Activated CD8-positive, alpha-beta memory T cell treated with anti-CD3 and anti-CD28 coated beads, Interleukin-2, amount 10 ng/mL, durations not matched to agents 7 days and 5 days (primary cell): ENCODE results near the gene DCHS1. TPM values are rescaled to one million over a fixed set of nuclear protein-coding genes. Genes with fewer than 3 reads are reported as not detected.
A peak's percentile ranks its signal among the peaks of the same experiment; 100 is the strongest.

ENCODE experiments used
- ATAC-seq: fragments of 150-1000 bp; cut with Tn5 transposase; one replicate; pipeline ENCODE4 v1.10.0; 2021; ENCODE audit warnings: moderate library complexity
- CTCF ChIA-PET: fragments of 350-600 bp; sonication (Branson Sonifier 250); formaldehyde crosslinking; loops from one replicate; lab custom pipeline; 2021; ENCODE audit warnings: antibody characterized with exemption; lab: Charles Lee
- DNase-seq: peaks from one replicate; pipeline ENCODE4 v3.0.0-alpha.2; 2020
- H3K27ac Mint-ChIP-seq: one replicate; pipeline ENCODE4 v1.8.0; 2021; ENCODE audit warnings: mild to moderate bottlenecking, mixed read lengths
- H3K27me3 Mint-ChIP-seq: one replicate; pipeline ENCODE4 v1.8.0; 2021; ENCODE audit warnings: mixed read lengths
- H3K36me3 Mint-ChIP-seq: one replicate; pipeline ENCODE4 v1.8.0; 2021; ENCODE audit warnings: mild to moderate bottlenecking, mixed read lengths
- H3K4me1 Mint-ChIP-seq: one replicate; pipeline ENCODE4 v1.8.0; 2021; ENCODE audit warnings: mixed read lengths
- H3K4me3 Mint-ChIP-seq: one replicate; pipeline ENCODE4 v1.8.0; 2021; ENCODE audit warnings: mild to moderate bottlenecking, moderate library complexity, mixed read lengths
- H3K9me3 Mint-ChIP-seq: one replicate; pipeline ENCODE4 v1.8.0; 2022; ENCODE audit warnings: low read depth, mixed read lengths
- total RNA-seq, 2 experiments: library from RNA; stranded (reverse); gene quantifications; one replicate each; pipeline ENCODE4 v1.2.3, GENCODE V29; 2021

DCHS1 gene
- total RNA-seq, 2 experiments from 2014 or later: 0.14 to 0.32 TPM

GRCh38 chr11:6666302-6667183 is 10.9 kb upstream of the DCHS1 start:
- CTCF ChIA-PET: interaction anchor here (0.9 to 3.0 kb wide), 9 partner anchors 12 to 288 kb away, joined by 3 to 21 read pairs (median 9); partner anchors contain the start of genes MRPL17, TAF10 and TPP1
- peaks cover 48% of the 10 kb centered on the region for H3K4me1 Mint-ChIP-seq
- H3K36me3 Mint-ChIP-seq: no peaks in the 10 kb centered on the region
- H3K4me3 Mint-ChIP-seq: no peak overlapping the region
- peak overlapping the region; percentile 5 for H3K27ac Mint-ChIP-seq
- H3K9me3 Mint-ChIP-seq: no peaks in the 10 kb centered on the region
- ATAC-seq: peak; percentile 38
- peaks cover 3% of the 10 kb centered on the region for H3K27me3 Mint-ChIP-seq
- no peak for DNase-seq

GRCh38 chr11:6664551-6664950 is 8.9 kb upstream of the DCHS1 start:
- ATAC-seq: no peak
- Mint-ChIP-seq H3K27ac (no peak overlapping the region), H3K36me3 (no peaks in the 10 kb centered on the region), H3K9me3 (no peaks in the 10 kb centered on the region), H3K4me3 (no peak overlapping the region), H3K27me3 (peaks cover 3% of the 10 kb centered on the region), H3K4me1 (peaks cover 32% of the 10 kb centered on the region)
- CTCF ChIA-PET: no interaction called here
- DNase-seq: no peak

- no peaks in the 10 kb centered on the region for H3K9me3 Mint-ChIP-seq
- no peak overlapping the region for H3K4me3 Mint-ChIP-seq
- ATAC-seq: no peak
- peaks cover 31% of the 10 kb centered on the region for H3K4me1 Mint-ChIP-seq
- H3K36me3 Mint-ChIP-seq: no peaks in the 10 kb centered on the region
- DNase-seq: no peak
- H3K27ac Mint-ChIP-seq: no peak overlapping the region
- H3K27me3 Mint-ChIP-seq: peaks cover 3% of the 10 kb centered on the region
- CTCF ChIA-PET: no interaction called here
Measured at GRCh38 chr11:6663794-6664469, 8.3 kb upstream of the DCHS1 start.

- Mint-ChIP-seq H3K4me3 (no peak overlapping the region), H3K36me3 (peaks cover 1% of the 10 kb centered on the region), H3K9me3 (no peaks in the 10 kb centered on the region), H3K4me1 (peaks cover 7% of the 10 kb centered on the region), H3K27me3 (peaks cover 19% of the 10 kb centered on the region), H3K27ac (no peak overlapping the region)
- CTCF ChIA-PET: interaction anchor here (0.7 to 1.7 kb wide), 4 partner anchors 11 to 42 kb away, joined by 3 to 5 read pairs (median 4); partner anchors contain the start of gene MRPL17
- no peak for ATAC-seq
- DNase-seq: no peak
Measured at GRCh38 chr11:6660712-6661111, 5.1 kb upstream of the DCHS1 start.

- CTCF ChIA-PET: interaction anchor here (1.0 kb wide), 1 partner anchor 14 kb away, joined by 3 read pairs; no protein-coding TSS in a partner anchor
- H3K9me3 Mint-ChIP-seq: no peaks in the 10 kb centered on the region
- H3K27me3 Mint-ChIP-seq: peaks cover 19% of the 10 kb centered on the region
- peaks cover 1% of the 10 kb centered on the region for H3K36me3 Mint-ChIP-seq
- ATAC-seq (no peak), DNase-seq (no peak)
- no peak overlapping the region for H3K27ac Mint-ChIP-seq
- H3K4me1 Mint-ChIP-seq: peaks cover 3% of the 10 kb centered on the region
- H3K4me3 Mint-ChIP-seq: no peak overlapping the region
Measured at GRCh38 chr11:6658647-6659046, 3.0 kb upstream of the DCHS1 start.

- no peak overlapping the region for H3K27ac Mint-ChIP-seq
- no peak overlapping the region for H3K4me3 Mint-ChIP-seq
- H3K36me3 Mint-ChIP-seq: peaks cover 1% of the 10 kb centered on the region
- CTCF ChIA-PET: interaction anchor here (1.2 kb wide), 1 partner anchor 11 kb away, joined by 4 read pairs; no protein-coding TSS in a partner anchor
- H3K9me3 Mint-ChIP-seq: no peaks in the 10 kb centered on the region
- H3K4me1 Mint-ChIP-seq: peaks cover 1% of the 10 kb centered on the region
- ATAC-seq (no peak), DNase-seq (no peak)
- H3K27me3 Mint-ChIP-seq: peaks cover 19% of the 10 kb centered on the region
Measured at GRCh38 chr11:6657346-6657745, 1.7 kb upstream of the DCHS1 start.

- H3K27ac Mint-ChIP-seq: no peak overlapping the region
- H3K9me3 Mint-ChIP-seq: no peaks in the 10 kb centered on the region
- ATAC-seq: no peak
- no peak for DNase-seq
- CTCF ChIA-PET: interaction anchor here (1.2 kb wide), 1 partner anchor 11 kb away, joined by 4 read pairs; no protein-coding TSS in a partner anchor
- H3K4me3 Mint-ChIP-seq: no peak overlapping the region
- H3K36me3 Mint-ChIP-seq: peaks cover 1% of the 10 kb centered on the region
- peaks cover 19% of the 10 kb centered on the region for H3K27me3 Mint-ChIP-seq
- peaks cover 1% of the 10 kb centered on the region for H3K4me1 Mint-ChIP-seq
Measured at GRCh38 chr11:6656936-6657335, 1.3 kb upstream of the DCHS1 start.

- no peak for ATAC-seq
- Mint-ChIP-seq H3K4me3 (no peak overlapping the region), H3K9me3 (no peaks in the 10 kb centered on the region), H3K27ac (no peak overlapping the region), H3K36me3 (peaks cover 1% of the 10 kb centered on the region), H3K27me3 (peaks cover 16% of the 10 kb centered on the region), H3K4me1 (peaks cover 1% of the 10 kb centered on the region)
- CTCF ChIA-PET: interaction anchor here (1.2 kb wide), 1 partner anchor 11 kb away, joined by 4 read pairs; no protein-coding TSS in a partner anchor
- DNase-seq: no peak
Measured at GRCh38 chr11:6656584-6656915, 941 bp upstream of the DCHS1 start.

- no peak overlapping the region for H3K27ac Mint-ChIP-seq
- CTCF ChIA-PET: no interaction called here
- ATAC-seq: peak; percentile 44
- peaks cover 1% of the 10 kb centered on the region for H3K4me1 Mint-ChIP-seq
- no peak for DNase-seq
- peaks cover 1% of the 10 kb centered on the region for H3K36me3 Mint-ChIP-seq
- H3K4me3 Mint-ChIP-seq: no peak overlapping the region
- H3K27me3 Mint-ChIP-seq: peaks cover 16% of the 10 kb centered on the region
- no peaks in the 10 kb centered on the region for H3K9me3 Mint-ChIP-seq
Measured at GRCh38 chr11:6655020-6655789, 404 bp downstream of the DCHS1 start.

- peaks cover 1% of the 10 kb centered on the region for H3K36me3 Mint-ChIP-seq
- CTCF ChIA-PET: interaction anchor here (0.6 to 1.4 kb wide), 4 partner anchors 29 to 84 kb away, joined by 3 to 5 read pairs (median 4); partner anchors contain the start of genes MRPL17, TAF10 and TPP1
- H3K27ac Mint-ChIP-seq: no peak overlapping the region
- peaks cover 1% of the 10 kb centered on the region for H3K4me1 Mint-ChIP-seq
- peaks cover 16% of the 10 kb centered on the region for H3K27me3 Mint-ChIP-seq
- no peak for DNase-seq
- no peaks in the 10 kb centered on the region for H3K9me3 Mint-ChIP-seq
- no peak overlapping the region for H3K4me3 Mint-ChIP-seq
- ATAC-seq: no peak
Measured at GRCh38 chr11:6654281-6655019, 1.2 kb downstream of the DCHS1 start.

GRCh38 chr11:6653656-6654055 is 2.0 kb downstream of the DCHS1 start:
- ATAC-seq: no peak
- H3K4me1 Mint-ChIP-seq: peaks cover 1% of the 10 kb centered on the region
- no peaks in the 10 kb centered on the region for H3K9me3 Mint-ChIP-seq
- peaks cover 16% of the 10 kb centered on the region for H3K27me3 Mint-ChIP-seq
- no peak overlapping the region for H3K27ac Mint-ChIP-seq
- no peak overlapping the region for H3K4me3 Mint-ChIP-seq
- CTCF ChIA-PET: interaction anchor here (0.6 to 1.4 kb wide), 5 partner anchors 15 to 85 kb away, joined by 3 to 5 read pairs (median 3); partner anchors contain the start of genes MRPL17, TAF10 and TPP1
- H3K36me3 Mint-ChIP-seq: peaks cover 1% of the 10 kb centered on the region
- DNase-seq: no peak

GRCh38 chr11:6653097-6653496 is 2.5 kb downstream of the DCHS1 start:
- no peak for ATAC-seq
- Mint-ChIP-seq H3K9me3 (no peaks in the 10 kb centered on the region), H3K36me3 (peaks cover 1% of the 10 kb centered on the region), H3K4me1 (peaks cover 1% of the 10 kb centered on the region), H3K4me3 (no peak overlapping the region), H3K27ac (no peak overlapping the region), H3K27me3 (peaks cover 16% of the 10 kb centered on the region)
- CTCF ChIA-PET: interaction anchor here (0.9 to 1.1 kb wide), 2 partner anchors 15 to 85 kb away, joined by 3 read pairs; no protein-coding TSS in a partner anchor
- no peak for DNase-seq
